Raji (cell line): Measurements from ENCODE around the gene LHFPL3.

Experiments
- POLR2A ChIP-seq: IDR thresholded peaks from 2 replicates; pipeline ENCODE4 v1.6.1; 2011; ENCODE audit warnings: low read depth, low read length, control low read depth; ENCODE audit not compliant: insufficient read depth

LHFPL3 gene

GRCh38 chr7:104927055-104927454, 598.7 kb downstream of the LHFPL3 start:
- TF ChIP-seq POLR2A: no peak

- TF ChIP-seq POLR2A: no peak
Measured at GRCh38 chr7:104928721-104929400, 600.5 kb downstream of the LHFPL3 start.

DNA sequence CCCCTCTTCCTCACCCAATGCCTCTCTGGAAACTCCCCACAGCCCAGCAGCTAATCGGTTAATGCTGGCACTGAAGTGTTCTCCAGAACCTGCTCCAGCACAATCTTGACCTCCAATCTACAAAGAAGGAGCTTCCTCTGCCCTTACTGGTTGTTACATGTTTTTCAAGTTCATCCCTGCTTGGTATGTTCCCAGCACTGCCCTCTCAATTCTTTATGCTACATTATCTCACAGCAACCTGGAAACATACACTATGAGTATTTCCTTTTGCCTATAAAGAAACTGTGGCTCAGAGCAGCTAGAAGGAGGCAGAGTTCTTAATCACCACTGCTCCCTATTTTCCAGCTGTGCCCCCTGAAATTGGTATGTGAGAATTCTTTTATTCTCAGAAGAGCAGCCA, 601.5 kb downstream of the LHFPL3 start:
- no peak for TF ChIP-seq POLR2A

DNA sequence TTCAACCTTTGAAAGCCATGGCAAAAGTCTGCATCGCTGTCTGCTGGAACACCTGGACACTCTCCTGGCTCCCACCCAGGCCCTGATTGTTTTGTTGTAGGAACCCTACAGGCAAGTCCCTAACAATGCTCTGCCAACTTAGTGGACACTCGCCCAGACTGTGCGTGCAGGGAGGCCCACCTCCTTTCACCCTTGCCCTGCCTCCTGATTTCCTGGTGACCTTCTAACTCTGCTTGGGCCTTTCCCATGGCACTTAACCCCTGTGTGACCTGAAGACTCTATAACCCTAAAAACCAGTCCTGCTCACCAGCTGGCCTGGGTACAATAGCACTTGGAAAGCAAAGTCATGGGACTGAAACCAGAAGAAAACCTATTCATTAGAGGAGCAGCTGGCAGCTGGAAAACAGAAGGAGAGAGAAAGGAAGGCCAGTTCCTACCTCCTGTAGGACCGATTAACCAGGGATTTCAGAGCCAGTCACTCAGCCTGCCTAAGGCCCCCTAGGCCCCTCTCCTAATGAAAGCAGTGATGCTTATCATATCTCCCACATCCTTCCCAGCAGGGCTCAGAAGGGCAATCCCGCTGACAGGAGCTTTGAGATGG, 602.9 kb downstream of the LHFPL3 start:
- TF ChIP-seq POLR2A: no peak

DNA sequence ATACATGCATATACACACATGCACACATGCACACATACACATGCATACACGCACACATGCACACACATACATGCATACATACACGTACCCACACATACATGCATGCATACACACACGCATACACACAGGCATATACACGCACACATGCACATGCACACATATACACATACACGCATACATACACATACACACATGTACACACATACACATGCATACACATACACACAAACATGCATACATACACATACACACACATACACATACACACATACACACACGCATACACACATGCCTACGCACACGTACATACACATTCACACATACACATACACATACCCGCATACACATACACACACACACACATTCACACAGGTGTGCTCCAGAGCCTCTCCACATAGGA, 604.6 kb downstream of the LHFPL3 start:
- TF ChIP-seq POLR2A: no peak

DNA sequence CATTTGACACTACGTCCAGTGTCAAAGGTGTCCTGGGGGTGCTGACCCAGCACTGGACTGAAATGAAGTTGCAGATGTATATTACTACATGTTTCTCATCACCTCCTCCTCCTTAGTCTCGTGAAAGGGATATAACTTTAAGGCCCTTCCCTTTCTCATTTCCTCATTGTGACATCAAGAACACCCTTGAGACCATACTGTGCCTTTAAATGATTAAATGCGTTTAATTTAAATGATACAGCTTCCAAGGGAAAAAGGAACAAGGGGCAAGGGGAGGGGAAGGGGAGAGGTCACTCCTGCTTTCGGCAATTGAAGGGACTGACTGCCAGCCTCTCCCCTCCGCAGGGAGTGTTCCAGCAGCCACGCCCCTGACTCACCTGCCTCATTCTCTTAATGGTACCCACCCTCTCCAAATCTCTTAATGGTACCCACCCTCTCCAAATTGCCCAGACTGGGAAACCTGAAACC, 605.2 kb downstream of the LHFPL3 start:
- no peak for TF ChIP-seq POLR2A

DNA sequence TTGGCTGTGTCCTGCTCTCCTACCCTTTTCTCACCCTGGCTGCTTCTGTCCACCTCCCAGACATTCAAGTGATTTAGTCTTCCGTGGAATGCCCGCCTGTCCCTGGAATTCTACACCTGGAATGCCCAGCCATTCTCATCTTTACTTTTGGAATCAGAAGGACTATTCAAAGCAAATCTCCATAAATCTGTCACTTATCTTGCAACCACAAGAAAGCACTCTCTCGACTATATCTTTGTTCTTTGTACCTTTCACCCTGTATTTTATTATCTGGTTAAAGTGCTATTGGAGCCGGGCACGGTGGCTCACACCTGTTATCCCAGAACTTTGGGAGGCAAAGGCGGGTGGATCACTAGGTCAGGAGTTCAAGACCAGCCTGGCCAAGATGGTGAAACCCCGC, 606.3 kb downstream of the LHFPL3 start:
- no peak for TF ChIP-seq POLR2A

- no peak for TF ChIP-seq POLR2A
Measured at GRCh38 chr7:104935276-104935675, 606.9 kb downstream of the LHFPL3 start.

GRCh38 chr7:104936546-104936945, 608.1 kb downstream of the LHFPL3 start:
- TF ChIP-seq POLR2A: no peak

- no peak for TF ChIP-seq POLR2A
Measured at GRCh38 chr7:104938741-104939390, 610.5 kb downstream of the LHFPL3 start.

- TF ChIP-seq POLR2A: no peak
Measured at GRCh38 chr7:104940023-104940710, 611.8 kb downstream of the LHFPL3 start.

GRCh38 chr7:104943502-104944343, 615.3 kb downstream of the LHFPL3 start:
- no peak for TF ChIP-seq POLR2A

GRCh38 chr7:104945599-104945956, 617.2 kb downstream of the LHFPL3 start:
- no peak for TF ChIP-seq POLR2A

GRCh38 chr7:104946338-104946737, 617.9 kb downstream of the LHFPL3 start:
- no peak for TF ChIP-seq POLR2A

GRCh38 chr7:104950006-104950405, 621.6 kb downstream of the LHFPL3 start:
- no peak for TF ChIP-seq POLR2A
